ENCODE results near the gene RGR. TPM values are rescaled to one million over a fixed set of nuclear protein-coding genes. Genes with fewer than 3 reads are reported as not detected.
"Not testable (repeated sequence)": the region's sequence is repeated elsewhere in the genome, so short reads cannot be mapped to it uniquely, and the experiment has no call there.

Gene RGR
- total RNA-seq, 1 experiment from 2014 or later, result not detected

- H2AFZ ChIP-seq (ENCODE audit: low read depth, low read length, poor library complexity, severe bottlenecking); H3K9me2 ChIP-seq (ENCODE audit: insufficient read depth); intact Hi-C loops (cut with micrococcal nuclease); POLR2A ChIA-PET; DNase-seq (ENCODE audit: low read depth, low spot score); H3K9ac ChIP-seq (ENCODE audit: low read length); H3K4me3 ChIP-seq (replicated peaks in 1 of 2; ENCODE audit: low read depth in 1 of 2, low read length in 2 of 2); H3K27ac ChIP-seq (ENCODE audit: low read depth, low read length); H3K4me2 ChIP-seq (ENCODE audit: low read length); RAD21 ChIA-PET (ENCODE audit: low non-redundant PET in 1 of 2, low total read pairs in 2 of 2, uncharacterized antibody in 2 of 2, unreplicated experiment in 2 of 2); BruUV-seq (replicated peaks); H3K36me3 ChIP-seq (ENCODE audit: control insufficient read depth in 1 of 2, insufficient read depth in 2 of 2, low read length in 2 of 2); ATAC-seq; H3K4me1 ChIP-seq (ENCODE audit: control insufficient read depth in 1 of 2, insufficient read depth in 2 of 2, low read length in 2 of 2); H3K27me3 ChIP-seq (ENCODE audit: insufficient read depth, low read length); H3K79me2 ChIP-seq (ENCODE audit: insufficient read depth, low read length); H4K20me1 ChIP-seq (ENCODE audit: insufficient read depth); H3K9me3 ChIP-seq (ENCODE audit: control insufficient read depth in 1 of 2, insufficient read depth in 1 of 2, low read depth in 1 of 2, low read length in 2 of 2): not testable (repeated sequence)
- CTCF ChIA-PET, result interaction anchor here (0.7 kb wide), 1 partner anchor 23 kb away, joined by 3 read pairs; no protein-coding TSS in a partner anchor
Observed at GRCh38 chr10:84279876-84280475, 35.1 kb downstream of the RGR start.

GRCh38 chr10:84286695-84287094 is 41.8 kb downstream of the RGR start:
- ATAC-seq (no peak), DNase-seq (ENCODE audit: low read depth, low spot score) (no peak)
- intact Hi-C loops (cut with micrococcal nuclease), result no loop called here
- BruUV-seq (replicated peaks), result no TSS peak
- Histone ChIP-seq H3K4me1 (ENCODE audit: control insufficient read depth in 1 of 2, insufficient read depth in 2 of 2, low read length in 2 of 2) (no peaks in the 10 kb centered on the region), H3K9me3 (ENCODE audit: control insufficient read depth in 1 of 2, insufficient read depth in 1 of 2, low read depth in 1 of 2, low read length in 2 of 2) (no peaks in the 10 kb centered on the region), H3K4me3 (replicated peaks in 1 of 2; ENCODE audit: low read depth in 1 of 2, low read length in 2 of 2) (no peak overlapping the region), H3K4me2 (ENCODE audit: low read length) (no peak overlapping the region), H3K27ac (ENCODE audit: low read depth, low read length) (no peak overlapping the region), H3K36me3 (ENCODE audit: control insufficient read depth in 1 of 2, insufficient read depth in 2 of 2, low read length in 2 of 2) (no peaks in the 10 kb centered on the region), H3K27me3 (ENCODE audit: insufficient read depth, low read length) (peaks cover 29% of the 10 kb centered on the region; the same call in 1 of the 2 replicates), H3K9me2 (ENCODE audit: insufficient read depth) (no peaks in the 10 kb centered on the region), H3K79me2 (ENCODE audit: insufficient read depth, low read length) (no peaks in the 10 kb centered on the region), H3K9ac (ENCODE audit: low read length) (no peak overlapping the region), H4K20me1 (ENCODE audit: insufficient read depth) (no peaks in the 10 kb centered on the region), H2AFZ (ENCODE audit: low read depth, low read length, poor library complexity, severe bottlenecking) (no peak overlapping the region)
- POLR2A ChIA-PET, result no interaction called here
- CTCF ChIA-PET, result no interaction called here
- RAD21 ChIA-PET (ENCODE audit: low non-redundant PET in 1 of 2, low total read pairs in 2 of 2, uncharacterized antibody in 2 of 2, unreplicated experiment in 2 of 2), result no interaction called here
- no peak for TF ChIP-seq MAX (IDR thresholded peaks at IDR 0.05)
- TF ChIP-seq POLR2A (IDR thresholded peaks at IDR 0.05; ENCODE audit: borderline replicate concordance, extremely low read depth, insufficient read depth, insufficient read length), result no peak
- TF ChIP-seq EZH2phosphoT487 (IDR thresholded peaks at IDR 0.05; ENCODE audit: borderline replicate concordance), result no peak
- no peak for TF ChIP-seq POLR2AphosphoS5 (IDR thresholded peaks at IDR 0.05; ENCODE audit: low read depth, low read length)
- TF ChIP-seq ZBTB33 (IDR thresholded peaks at IDR 0.05; ENCODE audit: extremely low read depth, insufficient replicate concordance, low read length), result no peak
- TF ChIP-seq TCF7L2 (IDR thresholded peaks at IDR 0.05; ENCODE audit: borderline replicate concordance, extremely low read depth, insufficient read depth, insufficient read length), result no peak
- TF ChIP-seq ZFX (IDR thresholded peaks at IDR 0.05), result no peak
- no peak for TF ChIP-seq JUND (IDR thresholded peaks at IDR 0.05)
- TF ChIP-seq SRF (IDR thresholded peaks at IDR 0.05; ENCODE audit: low read depth), result no peak
- no peak for TF ChIP-seq EZH2 (IDR thresholded peaks at IDR 0.05)
- TF ChIP-seq YY1 (IDR thresholded peaks at IDR 0.05; ENCODE audit: extremely low read depth, insufficient replicate concordance, low read depth, low read length), result no peak
- no peak for TF ChIP-seq RAD21 (IDR thresholded peaks at IDR 0.05; ENCODE audit: low read depth)
- TF ChIP-seq ATF3 (IDR thresholded peaks at IDR 0.05), result no peak
- no peak for TF ChIP-seq SIN3A (IDR thresholded peaks at IDR 0.05; ENCODE audit: low read depth)
- no peak for TF ChIP-seq SP1 (IDR thresholded peaks at IDR 0.05; ENCODE audit: low read depth)
- TF ChIP-seq CEBPB (IDR thresholded peaks at IDR 0.05; ENCODE audit: low read depth), result no peak
- TF ChIP-seq ELF1 (IDR thresholded peaks at IDR 0.05; ENCODE audit: borderline replicate concordance, low read depth), result no peak
- no peak for TF ChIP-seq CBX3 (IDR thresholded peaks at IDR 0.05; ENCODE audit: low read depth)

All from HCT116 (cell line).